ENCODE measurements around the gene FEM1C.

The FEM1C gene

GRCh38 chr5:115544436-115545350 lies at the start of gene FEM1C:
TSS of gene FEM1C (minus strand) at chr5:115544775. CDS start at chr5:115543493, 1,282 bp downstream.
- ATAC-seq = peak; percentile 96

- no peak for ATAC-seq
Measured at GRCh38 chr5:115589043-115589442, 44.5 kb upstream of the FEM1C start.

- ATAC-seq = no peak
Measured at GRCh38 chr5:115588640-115589039, 44.1 kb upstream of the FEM1C start.

- no peak for ATAC-seq
Measured at GRCh38 chr5:115586525-115587146, 42.1 kb upstream of the FEM1C start.

- ATAC-seq = no peak
Measured at GRCh38 chr5:115585265-115585664, 40.7 kb upstream of the FEM1C start.

GRCh38 chr5:115584501-115584900 lies 39.9 kb upstream of the FEM1C start:
- ATAC-seq = no peak

- no peak for ATAC-seq
Measured at GRCh38 chr5:115583474-115583873, 38.9 kb upstream of the FEM1C start.

GRCh38 chr5:115580941-115581340 lies 36.4 kb upstream of the FEM1C start:
- no peak for ATAC-seq

GRCh38 chr5:115579747-115580173 lies 35.2 kb upstream of the FEM1C start:
- ATAC-seq = peak in 1 of 2 donors; percentile 20

GRCh38 chr5:115579216-115579615 lies 34.6 kb upstream of the FEM1C start:
- no peak for ATAC-seq

- ATAC-seq = no peak
Measured at GRCh38 chr5:115578657-115579056, 34.1 kb upstream of the FEM1C start.

- peak in 1 of 2 donors; percentile 25 for ATAC-seq
Measured at GRCh38 chr5:115577741-115578140, 33.2 kb upstream of the FEM1C start.

- no peak for ATAC-seq
Measured at GRCh38 chr5:115577329-115577728, 32.8 kb upstream of the FEM1C start.

- no peak for ATAC-seq
Measured at GRCh38 chr5:115575167-115576070, 30.8 kb upstream of the FEM1C start.

- no peak for ATAC-seq
Measured at GRCh38 chr5:115573133-115573532, 28.6 kb upstream of the FEM1C start.

GRCh38 chr5:115571441-115571878 lies 26.9 kb upstream of the FEM1C start:
- no peak for ATAC-seq

- ATAC-seq = no peak
Measured at GRCh38 chr5:115568668-115569067, 24.1 kb upstream of the FEM1C start.

GRCh38 chr5:115565233-115565632 lies 20.7 kb upstream of the FEM1C start:
- ATAC-seq = no peak

- no peak for ATAC-seq
Measured at GRCh38 chr5:115561176-115561575, 16.6 kb upstream of the FEM1C start.

GRCh38 chr5:115559524-115559923 lies 14.9 kb upstream of the FEM1C start:
- ATAC-seq = no peak

GRCh38 chr5:115558388-115558956 lies 13.9 kb upstream of the FEM1C start:
- ATAC-seq = no peak

GRCh38 chr5:115557667-115558387 lies 13.3 kb upstream of the FEM1C start:
- peak in 1 of 2 donors; percentile 30 for ATAC-seq
